Heart left ventricle (tissue), 13 donors: ENCODE measurements around the gene C2CD3.

Experiments
- CTCF ChIP-seq, 12 donors: fragments of 200-600 bp; sonication (generic) in 4 of 12; IDR thresholded peaks; one replicate each; pipeline versions ENCODE4 v1.5.0 to v1.8.0; 2018 to 2022; ENCODE audit warnings: antibody characterized with exemption in 12 of 12, mild to moderate bottlenecking in 5 of 12
- POLR2A ChIP-seq, 2 donors: fragments of 450-650 bp; IDR thresholded peaks; one replicate each; pipeline ENCODE4 v1.6.1; 2017; ENCODE audit warnings: antibody characterized with exemption in 2 of 2, mild to moderate bottlenecking in 2 of 2, moderate library complexity in 2 of 2
- donor health status: ischemic (EF 13 %, LVEDD 7.1; RV severe dilation, severe dysfunction).
- donor health status: DM: no; HTN: yes; CAD: no.
- donor health status: DM: no; HTN: no; CAD: no.
- donor health status: ischemic (EF 25% LVEDD 6.9; RV normal size, moderate dysfunction).
- donor health status: ischemic (EF 25% LVEDD 5.7; RV mildly dilated, moderate dysfunction).
- donor health status: ischemic (EF 35%, LVEDD 5.7; RV mildly dilated, moderate dysfunction).
- donor health status: nonischemic (EF 11% LVEDD 7.7; RV severe dilation, severe dysfunction).
- donor health status: DM: yes; HTN: yes; CAD: no.
- donor health status: PGD.
- donor health status: ischemic (EF 29% LVEDD 5.4; RV normal size, mild dysfunction).
- donor health status: nonischemic (EF 23%, LVEDD 6.1; RV moderate dilation, normal function).

DNA sequence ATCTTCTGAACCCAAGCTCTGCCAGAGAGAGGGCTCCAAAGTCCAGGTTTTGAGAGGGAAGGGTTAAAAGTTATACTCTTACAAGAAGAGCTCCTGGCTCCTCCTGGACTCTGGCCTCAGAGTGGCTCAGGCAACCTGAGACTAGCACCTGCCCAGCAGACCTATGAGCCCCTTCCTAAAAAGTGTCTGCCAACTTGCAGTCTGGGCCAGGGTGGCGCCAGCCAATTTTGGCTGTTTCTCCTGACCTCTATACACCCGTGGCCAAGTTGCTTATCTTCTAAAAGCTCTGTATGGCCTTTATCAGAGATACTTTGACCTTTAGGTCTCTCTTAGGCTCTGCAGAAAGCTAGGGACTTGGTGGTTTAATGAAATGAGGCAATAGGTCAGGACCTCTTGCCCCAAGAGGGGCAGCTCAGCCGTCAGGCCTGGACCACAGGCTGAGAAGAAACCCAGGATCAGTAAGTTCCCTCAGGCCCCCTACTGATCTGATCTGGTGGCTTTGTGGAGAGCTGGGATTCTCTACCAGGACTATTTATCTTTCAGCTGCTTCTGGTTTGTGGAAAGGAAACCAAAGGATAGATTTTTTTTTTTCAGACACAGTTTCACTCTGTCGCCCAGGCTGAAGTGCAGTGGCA, 151.6 kb downstream of the C2CD3 start:
- TF ChIP-seq CTCF (IDR thresholded peaks at IDR 0.05) (no peak), POLR2A (IDR thresholded peaks at IDR 0.05) (no peak)
